SK-N-SH (cell line): ENCODE data around the gene GRK5. TPM values are rescaled to one million over a fixed set of nuclear protein-coding genes. Genes with fewer than 3 reads are reported as not detected.

Experiments used
- CTCF ChIA-PET: fragments of 300-600, 350-600 bp; formaldehyde crosslinking; extraction: SDS; loops from one replicate; lab custom pipeline; 2021; lab: Yijun Ruan, JAX
- POLR2A ChIA-PET: fragments of 350-600 bp; sonication (Branson Sonifier 250); formaldehyde crosslinking; extraction: SDS; loops from one replicate; lab custom pipeline; 2020; ENCODE audit warnings: antibody characterized with exemption, inconsistent platforms; lab: Yijun Ruan, JAX
- DNase-seq: peaks from one replicate; pipeline ENCODE4 v3.0.0; 2012
- H2AFZ ChIP-seq: fragments of 200-600 bp; sonication (generic); 2 replicates; pipeline ENCODE4 v1.8.1; 2016; ENCODE audit warnings: antibody characterized with exemption, mild to moderate bottlenecking, low read depth
- H3F3A ChIP-seq: fragments of 200-600 bp; sonication (generic); replicated peaks from 2 replicates; pipeline ENCODE3; 2016; ENCODE audit warnings: antibody characterized with exemption, mild to moderate bottlenecking; ENCODE audit not compliant: insufficient read depth
- H3K27ac ChIP-seq, 2 experiments: fragments of 200-500 bp in 1 of 2; fragments of 200-600 bp in 1 of 2; sonication (Bioruptor generic) in 1 of 2; sonication (generic), shearing (Covaris generic) in 1 of 2; 2 replicates each; pipeline versions ENCODE4 v1.5.1 to v1.6.1; 2014 to 2016; ENCODE audit warnings: low read depth in 2 of 2, inconsistent platforms in 1 of 2, low read length in 1 of 2, mild to moderate bottlenecking in 1 of 2, mixed read lengths in 1 of 2
- H3K27me3 ChIP-seq: fragments of 200-600 bp; sonication (generic), shearing (Covaris generic); 2 replicates; pipeline ENCODE4 v1.6.1; 2016; ENCODE audit warnings: mixed run types; ENCODE audit not compliant: insufficient read depth
- H3K36me3 ChIP-seq, 2 experiments: fragments of 200-500 bp in 1 of 2; fragments of 200-600 bp in 1 of 2; sonication (Bioruptor generic) in 1 of 2; sonication (generic) in 1 of 2; replicated peaks in 1 of 2; 2 replicates each; pipeline versions ENCODE3 to v1.5.1; 2014 to 2016; ENCODE audit warnings: low read length in 1 of 2, mild to moderate bottlenecking in 1 of 2; ENCODE audit not compliant: insufficient read depth in 2 of 2, control insufficient read depth in 1 of 2
- H3K4me1 ChIP-seq, 2 experiments: fragments of 200-500 bp in 1 of 2; fragments of 200-600 bp in 1 of 2; sonication (Bioruptor generic) in 1 of 2; sonication (generic), shearing (Covaris generic) in 1 of 2; 2 replicates each; pipeline versions ENCODE4 v1.5.1 to v1.6.1; 2014 to 2016; ENCODE audit warnings: low read depth in 1 of 2, low read length in 1 of 2, mixed run types in 1 of 2; ENCODE audit not compliant: insufficient read depth in 2 of 2, control insufficient read depth in 1 of 2
- H3K4me2 ChIP-seq: fragments of 200-600 bp; sonication (generic), shearing (Covaris generic); 2 replicates; pipeline ENCODE4 v1.6.1; 2017; ENCODE audit warnings: mixed run types
- H3K4me3 ChIP-seq, 2 experiments: fragments of 200-500 bp in 1 of 2; fragments of 200-600 bp in 1 of 2; sonication (Bioruptor generic) in 1 of 2; sonication (generic), shearing (Covaris generic) in 1 of 2; 2 replicates each; pipeline versions ENCODE4 v1.5.1 to v1.8.1; 2014 to 2016; ENCODE audit warnings: low read depth in 2 of 2, inconsistent platforms in 1 of 2, low read length in 1 of 2, mild to moderate bottlenecking in 1 of 2, mixed read lengths in 1 of 2, moderate library complexity in 1 of 2
- H3K79me2 ChIP-seq: fragments of 200-600 bp; sonication (generic); 2 replicates; pipeline ENCODE4 v1.8.1; 2017; ENCODE audit warnings: mild to moderate bottlenecking; ENCODE audit not compliant: insufficient read depth
- H3K9ac ChIP-seq: fragments of 200-600 bp; sonication (generic); 2 replicates; pipeline ENCODE4 v1.6.1; 2017; ENCODE audit warnings: mixed run types
- H3K9me2 ChIP-seq: fragments of 200-600 bp; sonication (generic); 2 replicates; pipeline ENCODE4 v1.6.1; 2017; ENCODE audit warnings: mixed run types
- H3K9me3 ChIP-seq: fragments of 200-600 bp; sonication (generic); 2 replicates; pipeline ENCODE4 v1.6.1; 2017; ENCODE audit warnings: mixed run types, mild to moderate bottlenecking, moderate library complexity
- H4K20me1 ChIP-seq: fragments of 200-600 bp; sonication (generic); 2 replicates; pipeline ENCODE4 v1.6.1; 2017; ENCODE audit warnings: mild to moderate bottlenecking, mixed run types; ENCODE audit not compliant: insufficient read depth
- CTCF ChIP-seq: fragments of 200-600 bp; sonication (generic); IDR thresholded peaks from 2 replicates; pipeline ENCODE4 v1.6.1; 2017; ENCODE audit warnings: antibody characterized with exemption, mild to moderate bottlenecking, moderate library complexity
- ELF1 ChIP-seq: IDR thresholded peaks from 2 replicates; pipeline ENCODE4 v1.4.0; 2012
- EP300 ChIP-seq, 2 experiments: IDR thresholded peaks; 2 replicates each; pipeline versions ENCODE4 v1.4.0 to v1.6.1; 2012; ENCODE audit warnings: borderline replicate concordance in 1 of 2, low read depth in 1 of 2, low read length in 1 of 2
- EZH2phosphoT487 ChIP-seq: fragments of 200-600 bp; sonication (generic); IDR thresholded peaks from 2 replicates; pipeline ENCODE4 v1.6.1; 2017; ENCODE audit warnings: low read depth, mixed run types, mild to moderate bottlenecking, antibody characterized with exemption, moderate library complexity, borderline replicate concordance
- FOSL2 ChIP-seq: IDR thresholded peaks from 2 replicates; pipeline ENCODE4 v1.4.0; 2012; ENCODE audit warnings: low read depth, mild to moderate bottlenecking, moderate library complexity, borderline replicate concordance
- GABPA ChIP-seq: IDR thresholded peaks from 2 replicates; pipeline ENCODE4 v1.4.0; 2012; ENCODE audit warnings: low read depth, mild to moderate bottlenecking
- MAX ChIP-seq: IDR thresholded peaks from 2 replicates; pipeline ENCODE4 v1.4.0; 2012; ENCODE audit warnings: low read depth
- MXI1 ChIP-seq: IDR thresholded peaks from 2 replicates; pipeline ENCODE4 v1.6.1; 2012; ENCODE audit warnings: mild to moderate bottlenecking, low read depth, low read length, improper control_type of control experiment
- NFIC ChIP-seq: IDR thresholded peaks from 2 replicates; pipeline ENCODE4 v1.4.0; 2012; ENCODE audit warnings: borderline replicate concordance
- NRF1 ChIP-seq: IDR thresholded peaks from 2 replicates; pipeline ENCODE4 v1.6.1; 2012; ENCODE audit warnings: low read depth, mild to moderate bottlenecking, low read length
- PBX3 ChIP-seq: IDR thresholded peaks from 2 replicates; pipeline ENCODE4; 2012
- RAD21 ChIP-seq: IDR thresholded peaks from 2 replicates; pipeline ENCODE4 v1.6.1; 2012; ENCODE audit warnings: mild to moderate bottlenecking, low read length
- REST ChIP-seq: IDR thresholded peaks from 2 replicates; pipeline ENCODE4 v1.6.1; 2012; ENCODE audit warnings: mild to moderate bottlenecking, low read depth, low read length, moderate library complexity
- RXRA ChIP-seq: IDR thresholded peaks from 2 replicates; pipeline ENCODE4 v1.4.0; 2012; ENCODE audit warnings: low read depth, mild to moderate bottlenecking, borderline replicate concordance
- SIN3A ChIP-seq: IDR thresholded peaks from 2 replicates; pipeline ENCODE4 v1.6.1; 2012; ENCODE audit warnings: low read depth, mild to moderate bottlenecking, low read length, moderate library complexity, borderline replicate concordance
- SMC3 ChIP-seq: IDR thresholded peaks from 2 replicates; pipeline ENCODE4 v1.6.1; 2012; ENCODE audit warnings: low read depth, low read length, improper control_type of control experiment
- TCF12 ChIP-seq: IDR thresholded peaks from 2 replicates; pipeline ENCODE4 v1.4.0; 2012
- TEAD4 ChIP-seq: IDR thresholded peaks from 2 replicates; pipeline ENCODE4 v1.4.0; 2012; ENCODE audit warnings: mild to moderate bottlenecking, borderline replicate concordance; ENCODE audit not compliant: insufficient read depth
- USF1 ChIP-seq: IDR thresholded peaks from 2 replicates; pipeline ENCODE4 v1.4.0; 2012; ENCODE audit warnings: low read depth, borderline replicate concordance
- WGBS: methylation state at CpG from one replicate; pipeline ENCODE4 v1.1.6; 2017; ENCODE audit warnings: low lambda C conversion rate; 5-methylcytosine and 5-hydroxymethylcytosine counted together
- polyA plus RNA-seq, 3 experiments: library from polyadenylated mRNA; depleted of rRNA; stranded (reverse); fragments of >200 nt; gene quantifications; 2 replicates each; pipeline ENCODE4 v1.2.3, GENCODE V29; 2012

Gene GRK5
- polyA plus RNA-seq, 1 of the 3 experiments (the other 2 are of a cell fraction) = 12.1 TPM

- POLR2A ChIA-PET = no interaction called here
These were observed 153.0 kb downstream of the GRK5 start for GRCh38 chr10:119360181-119360921.

More at GRCh38 chr10:119360181-119360921, 153.0 kb downstream of the GRK5 start:
- Histone ChIP-seq H3K9me2 (no peaks in the 10 kb centered on the region), H3K79me2 (no peaks in the 10 kb centered on the region), H3K27me3 (no peaks in the 10 kb centered on the region), H3K9ac (no peak overlapping the region), H3K4me2 (no peak overlapping the region), H3K4me1 (peaks cover 6 to 42% of the 10 kb centered on the region in 2 experiments; a peak in 3 of 4 replicates), H3K4me3 (no peak overlapping the region), H3K27ac (no peak overlapping the region), H3K36me3 (no peaks in the 10 kb centered on the region), H3F3A (peaks cover 4% of the 10 kb centered on the region), H3K9me3 (no peaks in the 10 kb centered on the region), H2AFZ (no peak overlapping the region), H4K20me1 (no peaks in the 10 kb centered on the region)
- CTCF ChIA-PET = interaction anchor here (0.8 kb wide), 1 partner anchor 8 kb away, joined by 3 read pairs; no protein-coding TSS in a partner anchor
- TF ChIP-seq EZH2phosphoT487 (no peak), FOSL2 (no peak), MXI1 (no peak), RXRA (no peak), REST (no peak), TCF12 (no peak), CTCF (no peak), RAD21 (no peak), PBX3 (no peak), NRF1 (no peak), NFIC (no peak), MAX (no peak), TEAD4 (no peak), GABPA (no peak), SIN3A (no peak), ELF1 (no peak), SMC3 (no peak), EP300 (IDR thresholded peaks at IDR 0.05; ENCODE audit: borderline replicate concordance in 1 of 2, low read depth in 1 of 2, low read length in 1 of 2) (no peak), USF1 (no peak)
- WGBS = 93% methylated on average over 7 of the region's 11 CpGs
- no peak for DNase-seq
